ENCODE measurements around the gene RGL3. TPM values are rescaled to one million over a fixed set of nuclear protein-coding genes. Genes with fewer than 3 reads are reported as not detected.

Gene RGL3
- total and polyA plus RNA-seq, 9 of the 15 experiments (the other 6 are each of a cell fraction or from before 2014, with no cell fraction given) = 0.12 to 0.61 (median 0.32) TPM; not detected in 4

DNA sequence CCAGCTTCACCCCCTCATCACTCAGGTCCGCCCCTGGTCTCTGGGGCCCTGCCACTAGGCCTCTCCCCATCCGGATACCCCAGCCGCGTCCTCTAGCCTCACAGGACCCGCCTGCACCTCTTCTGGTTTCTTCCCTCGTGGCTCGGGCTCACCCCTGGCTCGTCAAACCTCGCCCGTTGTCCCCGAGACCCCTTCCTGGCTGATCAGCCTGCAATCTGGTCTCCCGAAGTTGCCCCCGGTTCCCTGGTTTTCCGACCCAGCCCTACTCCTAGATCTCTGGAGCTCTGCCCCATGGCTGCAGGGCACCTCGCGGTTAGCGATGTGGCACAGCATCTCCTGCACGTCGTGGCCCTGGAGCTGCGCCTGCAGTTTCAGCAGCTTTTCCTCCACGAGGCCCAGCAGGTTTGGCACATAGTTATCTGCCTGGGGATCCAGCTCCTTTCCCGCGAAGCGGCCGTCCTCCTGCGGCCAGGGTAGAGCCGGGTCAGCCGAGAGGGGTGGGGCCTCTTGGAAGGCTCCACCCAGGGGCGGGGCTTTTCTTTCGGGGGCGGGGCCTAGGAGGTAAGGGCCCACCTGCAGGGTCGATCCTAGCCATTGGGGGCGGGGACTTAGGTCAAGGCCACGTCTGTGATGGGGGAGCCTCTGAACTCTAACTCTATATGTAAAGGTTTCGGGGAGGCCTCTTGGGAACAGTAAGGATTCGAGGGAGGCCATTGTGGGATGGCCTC, 2.4 kb upstream of the RGL3 start:
- DNase-seq (ENCODE audit: extremely low read depth in 1 of 4, low spot score in 3 of 4) (peak; percentile 59 to 89 (median 86)), ATAC-seq (peak; percentile 90), FAIRE-seq (peak; percentile 75)
- H3K79me2 ChIP-seq (ENCODE audit: control insufficient read depth, insufficient read depth, low read length) = no peaks in the 10 kb centered on the region
- H4K20me1 ChIP-seq (replicated peaks; ENCODE audit: control insufficient read depth, insufficient read depth, low read length) = no peaks in the 10 kb centered on the region
- POLR2A ChIA-PET = interaction anchor here (0.7 to 1.2 kb wide), 3 partner anchors 46 to 346 kb away, joined by 3 to 5 read pairs (median 3); no protein-coding TSS in a partner anchor
- H2AFZ ChIP-seq (ENCODE audit: low read depth, low read length) = peak overlapping the region; percentile 56
- H3K9ac ChIP-seq (ENCODE audit: insufficient read depth in 1 of 2, low read depth in 2 of 2, low read length in 2 of 2) = peak overlapping the region in 1 of 2 experiments; percentile 76; a peak in 2 of 4 replicates
- CTCF ChIA-PET (ENCODE audit: low intra/inter-chr PET ratio) = no interaction called here
- H3K9me1 ChIP-seq (ENCODE audit: control insufficient read depth, insufficient read depth, low read length) = no peaks in the 10 kb centered on the region
- H3K4me3 ChIP-seq = no peak overlapping the region
- intact Hi-C loops (cut with micrococcal nuclease) = no loop called here
- H3K4me1 ChIP-seq (replicated peaks in 1 of 2; ENCODE audit: control insufficient read depth in 2 of 2, insufficient read depth in 2 of 2, low read length in 2 of 2) = peaks cover 2 to 65% of the 10 kb centered on the region in 2 experiments; a peak in 3 of 5 replicates
- 40% methylated on average over 28 of the region's 36 CpGs for WGBS (ENCODE audit: insufficient coverage, low coverage, missing lambda C conversion rate)
- BruUV-seq (replicated peaks) = no TSS peak
- no peaks in the 10 kb centered on the region; the same call in 1 of the 2 replicates for H3K9me3 ChIP-seq (replicated peaks; ENCODE audit: control insufficient read depth, insufficient read depth, low read depth, low read length)
- in situ Hi-C loops (cut with MboI) = no loop called here
- H3K27me3 ChIP-seq (ENCODE audit: control insufficient read depth in 2 of 2, insufficient read depth in 2 of 2, low read length in 2 of 2) = peaks cover 2 to 23% of the 10 kb centered on the region in 2 experiments; a peak in 3 of 5 replicates
- H3K27ac ChIP-seq (ENCODE audit: extremely low read depth, low read depth, low read length) = no peak overlapping the region
- H3K4me2 ChIP-seq (ENCODE audit: insufficient read depth, low read length) = no peak overlapping the region
- no peaks in the 10 kb centered on the region for H3K36me3 ChIP-seq (ENCODE audit: control insufficient read depth, insufficient read depth, low read length)
- TF ChIP-seq ZNF445 (CRISPR knock-in tag; IDR thresholded peaks at IDR 0.05; ENCODE audit: low read depth) = no peak
- TF ChIP-seq HMGN3 (IDR thresholded peaks at IDR 0.05; ENCODE audit: borderline replicate concordance, extremely low read depth, insufficient read length, low read depth, low read length) = peak; percentile 11
- TF ChIP-seq, protein P1, sequence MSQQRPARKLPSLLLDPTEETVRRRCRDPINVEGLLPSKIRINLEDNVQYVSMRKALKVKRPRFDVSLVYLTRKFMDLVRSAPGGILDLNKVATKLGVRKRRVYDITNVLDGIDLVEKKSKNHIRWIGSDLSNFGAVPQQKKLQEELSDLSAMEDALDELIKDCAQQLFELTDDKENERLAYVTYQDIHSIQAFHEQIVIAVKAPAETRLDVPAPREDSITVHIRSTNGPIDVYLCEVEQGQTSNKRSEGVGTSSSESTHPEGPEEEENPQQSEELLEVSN (IDR thresholded peaks at IDR 0.05; ENCODE audit: borderline replicate concordance in 1 of 2, extremely low read depth in 1 of 2, insufficient read depth in 1 of 2, insufficient read length in 1 of 2, low read depth in 1 of 2, low read length in 1 of 2, poor library complexity in 1 of 2, severe bottlenecking in 1 of 2) = peak in 1 of 2 experiments; percentile 76
- peak; percentile 47; the same call in 1 of the 2 replicates for TF ChIP-seq L3MBTL2 (IDR thresholded peaks at IDR 0.05)
- TF ChIP-seq, protein P2, sequence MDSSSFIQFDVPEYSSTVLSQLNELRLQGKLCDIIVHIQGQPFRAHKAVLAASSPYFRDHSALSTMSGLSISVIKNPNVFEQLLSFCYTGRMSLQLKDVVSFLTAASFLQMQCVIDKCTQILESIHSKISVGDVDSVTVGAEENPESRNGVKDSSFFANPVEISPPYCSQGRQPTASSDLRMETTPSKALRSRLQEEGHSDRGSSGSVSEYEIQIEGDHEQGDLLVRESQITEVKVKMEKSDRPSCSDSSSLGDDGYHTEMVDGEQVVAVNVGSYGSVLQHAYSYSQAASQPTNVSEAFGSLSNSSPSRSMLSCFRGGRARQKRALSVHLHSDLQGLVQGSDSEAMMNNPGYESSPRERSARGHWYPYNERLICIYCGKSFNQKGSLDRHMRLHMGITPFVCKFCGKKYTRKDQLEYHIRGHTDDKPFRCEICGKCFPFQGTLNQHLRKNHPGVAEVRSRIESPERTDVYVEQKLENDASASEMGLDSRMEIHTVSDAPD (CRISPR knock-in tag; IDR thresholded peaks at IDR 0.05) = no peak
- TF ChIP-seq, protein P3, sequence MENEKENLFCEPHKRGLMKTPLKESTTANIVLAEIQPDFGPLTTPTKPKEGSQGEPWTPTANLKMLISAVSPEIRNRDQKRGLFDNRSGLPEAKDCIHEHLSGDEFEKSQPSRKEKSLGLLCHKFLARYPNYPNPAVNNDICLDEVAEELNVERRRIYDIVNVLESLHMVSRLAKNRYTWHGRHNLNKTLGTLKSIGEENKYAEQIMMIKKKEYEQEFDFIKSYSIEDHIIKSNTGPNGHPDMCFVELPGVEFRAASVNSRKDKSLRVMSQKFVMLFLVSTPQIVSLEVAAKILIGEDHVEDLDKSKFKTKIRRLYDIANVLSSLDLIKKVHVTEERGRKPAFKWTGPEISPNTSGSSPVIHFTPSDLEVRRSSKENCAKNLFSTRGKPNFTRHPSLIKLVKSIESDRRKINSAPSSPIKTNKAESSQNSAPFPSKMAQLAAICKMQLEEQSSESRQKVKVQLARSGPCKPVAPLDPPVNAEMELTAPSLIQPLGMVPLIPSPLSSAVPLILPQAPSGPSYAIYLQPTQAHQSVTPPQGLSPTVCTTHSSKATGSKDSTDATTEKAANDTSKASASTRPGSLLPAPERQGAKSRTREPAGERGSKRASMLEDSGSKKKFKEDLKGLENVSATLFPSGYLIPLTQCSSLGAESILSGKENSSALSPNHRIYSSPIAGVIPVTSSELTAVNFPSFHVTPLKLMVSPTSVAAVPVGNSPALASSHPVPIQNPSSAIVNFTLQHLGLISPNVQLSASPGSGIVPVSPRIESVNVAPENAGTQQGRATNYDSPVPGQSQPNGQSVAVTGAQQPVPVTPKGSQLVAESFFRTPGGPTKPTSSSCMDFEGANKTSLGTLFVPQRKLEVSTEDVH (IDR thresholded peaks at IDR 0.05; ENCODE audit: low read depth, partially characterized antibody) = peak; percentile 48
- 0 out of 3 replicates have a peak, but pooled peaks of 1 of the 2 experiments have one; percentile 26 for TF ChIP-seq CBX3 (IDR thresholded peaks at IDR 0.05; ENCODE audit: borderline replicate concordance in 1 of 2, low read length in 2 of 2)
